GM19397 (cell line): ENCODE data around the gene DLK1.

Experiments
- ATAC-seq: cut with Tn5 transposase; IDR thresholded peaks from one replicate; pipeline ENCODE4 v1.9.1; 2021; ENCODE audit warnings: mild to moderate bottlenecking, moderate library complexity; ENCODE audit not compliant: unreplicated experiment

Gene DLK1

DNA sequence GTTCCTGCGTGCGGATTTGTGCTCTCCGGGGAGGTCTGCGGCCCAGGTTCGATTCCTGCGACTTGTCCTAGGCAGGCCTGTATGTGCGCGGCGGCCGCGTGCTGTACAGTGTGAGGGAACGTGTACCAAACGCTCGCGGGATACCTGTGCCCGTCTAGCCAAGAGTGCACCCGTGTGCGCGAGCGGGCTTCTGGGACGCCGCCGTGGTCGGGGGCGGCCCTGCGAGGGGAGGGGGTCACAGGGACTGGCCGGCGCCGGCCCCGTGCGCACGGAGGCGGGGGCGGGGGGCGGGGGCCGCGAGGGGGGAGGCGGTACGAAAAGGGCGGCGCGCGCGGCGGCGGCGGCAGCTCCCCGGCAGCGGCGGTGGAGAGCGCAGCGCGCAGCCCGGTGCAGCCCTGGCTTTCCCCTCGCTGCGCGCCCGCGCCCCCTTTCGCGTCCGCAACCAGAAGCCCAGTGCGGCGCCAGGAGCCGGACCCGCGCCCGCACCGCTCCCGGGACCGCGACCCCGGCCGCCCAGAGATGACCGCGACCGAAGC is at the start of gene DLK1:
DLK1 (plus strand) TSS at position 343 of the 536 bp plus-strand sequence; CDS start at position 520, 177 bp downstream.
- no peak for ATAC-seq

- no peak for ATAC-seq
These were observed 49.5 kb upstream of the DLK1 start for GRCh38 chr14:100677152-100677551.

GRCh38 chr14:100677554-100678468 is 48.9 kb upstream of the DLK1 start:
- no peak for ATAC-seq

DNA sequence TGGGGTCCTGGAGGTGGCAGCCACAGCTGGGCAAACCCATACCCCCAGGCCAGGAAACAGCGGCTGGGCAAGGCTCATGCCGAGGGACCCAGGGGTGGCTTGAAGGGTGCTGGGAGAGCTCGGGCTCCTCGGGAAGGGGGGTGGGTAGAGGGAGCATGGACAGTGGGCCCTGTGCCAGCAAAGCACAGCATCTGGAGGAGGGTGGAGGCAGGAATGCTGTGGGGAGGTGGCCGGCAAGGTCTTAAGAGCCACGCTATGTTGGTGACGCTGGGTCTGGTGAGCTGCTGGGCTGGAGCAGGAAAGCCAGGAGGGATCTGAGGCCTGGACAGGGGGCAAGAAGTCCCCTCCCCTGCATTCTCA is 48.2 kb upstream of the DLK1 start:
- no peak for ATAC-seq

DNA sequence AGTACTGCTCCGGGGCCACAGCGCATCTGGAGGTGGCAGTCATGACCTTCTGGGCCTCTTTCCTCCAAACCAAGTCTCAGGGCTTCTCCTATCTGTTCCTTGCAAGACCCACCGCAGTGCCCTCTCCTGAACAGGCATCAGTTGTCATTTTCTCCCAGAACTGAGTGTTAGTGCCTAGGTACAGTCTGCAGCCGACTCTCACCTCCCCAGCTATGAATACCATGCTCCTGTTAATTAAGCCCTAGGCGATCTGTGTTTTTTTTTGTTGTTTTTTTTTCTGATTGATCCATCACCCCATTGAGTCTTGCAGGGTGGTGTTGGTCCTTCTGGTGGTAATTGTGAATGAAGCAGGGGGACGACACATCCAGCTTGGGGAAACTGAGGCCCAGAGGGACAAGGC is 47.5 kb upstream of the DLK1 start:
- ATAC-seq = no peak

DNA sequence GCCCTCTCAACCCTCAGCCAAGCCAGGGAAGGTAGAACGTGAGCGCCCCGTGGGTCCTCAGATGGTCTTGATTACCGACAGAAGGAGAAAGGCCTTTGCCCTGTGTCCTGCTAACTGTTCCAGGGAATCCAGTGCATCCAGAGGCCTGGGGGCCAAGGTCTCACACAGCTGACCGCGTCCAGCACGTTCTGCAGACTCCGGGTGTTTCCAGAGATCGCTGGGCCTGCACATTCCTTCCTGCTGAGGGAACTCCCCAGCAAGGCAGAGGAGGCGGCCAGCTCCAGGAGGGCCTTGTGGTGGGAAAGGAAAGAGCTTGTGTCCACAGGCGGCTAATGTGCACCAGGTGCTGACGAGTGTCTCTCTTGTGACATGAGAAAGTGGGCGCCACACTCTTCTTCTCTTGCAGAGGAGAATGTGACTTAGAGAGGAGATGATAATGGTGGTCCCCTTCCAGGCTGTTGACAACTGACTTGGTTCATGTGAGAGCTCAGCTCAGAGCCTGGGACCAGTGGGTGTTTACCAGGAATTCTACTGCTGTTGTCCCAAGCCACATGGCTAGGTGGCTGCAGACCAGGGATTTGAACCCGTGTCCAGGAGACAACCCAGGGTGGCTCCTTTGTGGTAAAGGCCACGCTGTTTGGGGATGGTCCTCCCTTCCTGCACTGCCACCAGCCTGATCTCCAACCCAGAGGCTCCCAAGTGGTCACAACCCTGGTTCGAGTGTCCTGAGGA is 46.8 kb upstream of the DLK1 start:
- ATAC-seq = no peak

- ATAC-seq = no peak
These were observed 46.1 kb upstream of the DLK1 start for GRCh38 chr14:100680439-100681051.

GRCh38 chr14:100681111-100681510 is 45.6 kb upstream of the DLK1 start:
- no peak for ATAC-seq

DNA sequence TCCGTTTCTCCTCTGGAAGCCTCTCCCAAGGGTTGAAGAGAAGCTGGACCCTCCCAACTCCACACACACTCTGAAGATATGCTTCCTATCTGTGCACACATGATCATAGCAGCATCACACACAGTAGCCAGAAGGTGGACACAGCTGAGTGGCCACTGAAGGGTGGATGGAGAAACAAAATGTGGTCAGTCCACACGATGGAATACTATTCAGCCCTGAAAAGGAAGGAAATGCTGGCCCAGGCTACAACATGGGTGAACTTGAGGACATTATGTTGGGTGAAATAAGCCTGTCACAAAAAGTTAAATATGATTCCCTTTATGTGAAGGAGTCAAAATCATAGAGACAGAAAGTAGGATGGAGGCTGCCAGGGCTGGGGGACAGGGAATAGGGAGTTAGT is 43.9 kb upstream of the DLK1 start:
- ATAC-seq = no peak

DNA sequence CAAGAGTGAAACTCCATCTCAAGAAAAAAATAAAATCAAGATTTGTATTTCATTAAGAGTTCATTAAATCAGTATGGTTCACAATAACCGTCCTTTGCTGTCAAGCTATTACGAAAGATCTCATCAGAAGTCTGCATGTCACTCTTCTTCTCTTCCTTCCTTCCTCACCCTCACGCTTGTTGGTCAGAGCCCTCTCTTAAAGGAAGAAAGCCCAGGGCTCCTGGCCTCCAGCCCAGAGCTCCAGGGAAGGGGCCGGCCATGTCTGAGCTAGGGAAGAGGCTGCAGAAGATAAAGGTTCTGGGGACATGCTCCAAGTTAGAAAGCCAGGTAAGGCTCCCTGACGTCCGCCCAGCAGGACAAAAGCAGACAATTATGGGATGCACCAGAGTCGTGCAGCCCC is 43.1 kb upstream of the DLK1 start:
- no peak for ATAC-seq

DNA sequence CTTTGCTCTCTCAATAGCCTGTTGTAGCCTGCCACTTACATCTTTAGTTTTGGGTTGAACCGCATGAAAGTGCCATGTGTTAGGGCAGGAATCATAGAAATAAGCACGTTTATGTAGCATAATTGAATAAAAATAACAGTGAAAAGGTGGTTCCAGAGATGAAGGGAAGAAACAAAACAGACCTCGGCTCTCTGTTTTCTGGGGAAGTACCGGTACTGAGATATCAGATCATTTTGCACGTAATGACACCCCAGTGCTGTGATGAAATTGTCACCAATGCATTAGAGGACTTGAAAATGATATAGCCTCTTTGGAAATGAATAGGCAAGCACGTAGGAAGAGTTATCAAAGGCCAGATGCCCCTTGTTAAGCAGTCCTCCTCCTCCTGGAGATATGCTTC is 42.5 kb upstream of the DLK1 start:
- no peak for ATAC-seq

GRCh38 chr14:100684961-100685360 is 41.7 kb upstream of the DLK1 start:
- no peak for ATAC-seq

DNA sequence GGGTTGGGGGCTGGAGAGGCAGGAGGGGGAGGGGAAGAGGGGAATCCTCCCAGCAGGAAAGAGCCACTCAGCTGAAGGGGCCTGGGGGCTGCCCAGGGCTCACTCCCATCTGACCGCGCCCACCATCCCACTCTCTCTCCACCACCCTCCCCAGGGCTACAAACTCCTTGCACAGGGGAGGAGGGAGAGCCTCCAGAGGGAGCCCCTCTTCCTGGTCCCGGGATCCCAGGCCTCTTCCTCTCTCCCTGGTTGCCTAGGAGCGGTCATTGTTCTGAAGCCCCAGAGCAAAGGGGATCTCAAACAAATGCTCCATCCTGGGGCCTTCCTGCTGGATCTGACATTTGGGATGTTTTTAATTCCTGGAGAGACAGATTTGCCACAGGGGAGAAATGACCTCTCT is 39.8 kb upstream of the DLK1 start:
- no peak for ATAC-seq

- no peak for ATAC-seq
These were observed 39.3 kb upstream of the DLK1 start for GRCh38 chr14:100687386-100687785.

- ATAC-seq = no peak
These were observed 38.6 kb upstream of the DLK1 start for GRCh38 chr14:100688051-100688450.

- no peak for ATAC-seq
These were observed 37.9 kb upstream of the DLK1 start for GRCh38 chr14:100688598-100689461.

DNA sequence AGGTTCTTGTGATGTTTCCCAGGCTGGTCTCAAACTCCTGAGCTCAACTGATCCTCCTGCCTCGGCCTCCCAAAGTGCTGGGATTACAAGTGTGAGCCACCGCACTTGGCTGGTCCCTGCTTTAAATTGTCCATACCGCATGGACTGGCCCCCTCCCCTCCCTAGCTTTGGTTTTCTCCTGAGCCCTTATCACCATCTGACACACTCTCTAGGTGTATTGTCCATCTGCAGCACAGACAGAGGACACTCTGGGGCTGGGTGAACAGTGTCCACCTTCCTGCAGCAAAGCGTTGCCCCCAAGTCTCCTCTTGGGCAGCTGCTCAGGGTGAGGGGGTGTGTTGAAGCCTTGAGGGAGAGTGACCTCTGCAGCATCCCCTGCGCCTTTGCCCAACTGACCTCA is 36.0 kb upstream of the DLK1 start:
- no peak for ATAC-seq

DNA sequence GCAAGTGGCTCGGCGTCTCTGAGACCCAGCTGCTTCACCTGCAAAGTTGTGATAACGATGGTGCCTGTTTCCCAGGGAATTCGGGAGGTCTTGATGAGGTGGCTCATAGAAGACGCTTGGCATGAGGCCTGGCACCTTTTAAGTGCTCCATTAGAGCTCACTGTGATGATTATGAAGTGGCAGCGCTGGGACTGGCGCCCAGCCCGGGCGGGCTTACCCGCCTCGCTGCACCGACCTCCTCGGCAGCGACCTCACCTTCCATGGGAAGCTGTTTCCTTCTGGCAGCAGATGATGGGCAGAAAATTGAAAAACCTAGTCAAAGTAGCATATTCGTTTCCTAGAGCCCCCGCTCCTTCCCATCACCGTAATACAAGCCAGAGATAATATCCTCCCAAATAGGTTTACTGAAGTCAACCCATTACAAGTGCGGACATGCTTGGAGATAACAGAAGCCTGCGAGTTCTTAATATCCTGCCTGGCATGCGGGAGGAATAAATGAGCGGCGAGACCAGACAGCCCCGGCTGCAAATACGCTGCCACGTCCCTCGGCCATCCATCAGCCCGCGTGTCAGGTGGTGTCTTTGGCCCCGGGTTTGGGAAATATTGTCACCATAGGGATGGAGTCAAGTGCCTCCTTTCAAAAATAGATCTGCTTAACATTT is 35.2 kb upstream of the DLK1 start:
- ATAC-seq = no peak

DNA sequence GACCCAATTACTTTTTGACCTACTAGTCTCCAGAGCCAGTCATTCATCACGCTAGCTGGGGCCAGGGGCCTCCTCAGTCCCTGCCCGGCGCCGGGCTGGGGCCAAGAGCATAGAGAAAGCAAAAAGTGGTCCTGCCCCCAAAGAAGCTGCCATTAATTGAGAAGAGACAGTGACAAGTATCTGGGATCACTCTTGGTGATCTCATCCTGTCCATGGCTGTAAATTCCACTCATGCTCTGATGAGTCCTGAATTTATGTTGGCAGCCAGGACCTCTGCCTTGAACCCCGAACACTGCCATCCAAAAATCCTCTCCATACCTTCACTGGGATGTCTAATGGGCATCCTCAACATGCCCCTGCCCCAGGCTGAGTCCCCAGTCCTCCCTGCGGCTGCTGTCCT is 34.4 kb upstream of the DLK1 start:
- ATAC-seq = no peak
